ENCODE data around the gene GMPR2.

The GMPR2 gene

DNA sequence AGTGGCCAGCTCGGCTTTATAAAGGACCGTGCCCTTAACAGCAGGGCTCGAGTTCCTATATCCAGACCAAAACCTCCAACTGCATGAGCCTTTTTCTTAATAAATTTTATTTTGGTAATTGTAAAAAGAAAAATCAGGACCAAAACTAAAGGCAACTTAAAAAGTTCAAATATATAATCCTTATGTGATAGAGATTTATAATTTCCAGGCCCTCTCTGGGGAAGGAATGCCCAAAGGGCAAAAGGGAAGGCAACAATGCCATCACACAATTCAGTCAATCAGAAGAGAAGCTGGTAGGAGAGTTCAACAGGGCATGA lies 43.7 kb upstream of the GMPR2 start:
- no peak for TF ChIP-seq EZH2phosphoT487 (IDR thresholded peaks at IDR 0.05; ENCODE audit: low read depth)
- TF ChIP-seq, protein P1, sequence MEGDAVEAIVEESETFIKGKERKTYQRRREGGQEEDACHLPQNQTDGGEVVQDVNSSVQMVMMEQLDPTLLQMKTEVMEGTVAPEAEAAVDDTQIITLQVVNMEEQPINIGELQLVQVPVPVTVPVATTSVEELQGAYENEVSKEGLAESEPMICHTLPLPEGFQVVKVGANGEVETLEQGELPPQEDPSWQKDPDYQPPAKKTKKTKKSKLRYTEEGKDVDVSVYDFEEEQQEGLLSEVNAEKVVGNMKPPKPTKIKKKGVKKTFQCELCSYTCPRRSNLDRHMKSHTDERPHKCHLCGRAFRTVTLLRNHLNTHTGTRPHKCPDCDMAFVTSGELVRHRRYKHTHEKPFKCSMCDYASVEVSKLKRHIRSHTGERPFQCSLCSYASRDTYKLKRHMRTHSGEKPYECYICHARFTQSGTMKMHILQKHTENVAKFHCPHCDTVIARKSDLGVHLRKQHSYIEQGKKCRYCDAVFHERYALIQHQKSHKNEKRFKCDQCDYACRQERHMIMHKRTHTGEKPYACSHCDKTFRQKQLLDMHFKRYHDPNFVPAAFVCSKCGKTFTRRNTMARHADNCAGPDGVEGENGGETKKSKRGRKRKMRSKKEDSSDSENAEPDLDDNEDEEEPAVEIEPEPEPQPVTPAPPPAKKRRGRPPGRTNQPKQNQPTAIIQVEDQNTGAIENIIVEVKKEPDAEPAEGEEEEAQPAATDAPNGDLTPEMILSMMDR (IDR thresholded peaks at IDR 0.05; ENCODE audit: low read depth, low read length) = no peak
- Histone ChIP-seq H3K9me3 (ENCODE audit: insufficient read depth, low read length) (no peaks in the 10 kb centered on the region), H3K27me3 (ENCODE audit: low read depth, low read length) (no peaks in the 10 kb centered on the region), H4K20me1 (ENCODE audit: insufficient read depth, low read length) (no peaks in the 10 kb centered on the region), H3K4me1 (ENCODE audit: low read length) (peaks cover 15% of the 10 kb centered on the region), H3K4me3 (ENCODE audit: low read length) (peak overlapping the region; percentile 99), H3K4me2 (ENCODE audit: low read length) (peak overlapping the region; percentile 99), H3K79me2 (ENCODE audit: low read length) (peaks cover 41% of the 10 kb centered on the region), H2AFZ (ENCODE audit: low read depth, low read length) (no peak overlapping the region), H3K36me3 (replicated peaks; ENCODE audit: low read depth, low read length) (peaks cover 54% of the 10 kb centered on the region), H3K9ac (ENCODE audit: low read length) (peak overlapping the region; percentile 53), H3K27ac (ENCODE audit: low read length) (no peak overlapping the region)

DNA sequence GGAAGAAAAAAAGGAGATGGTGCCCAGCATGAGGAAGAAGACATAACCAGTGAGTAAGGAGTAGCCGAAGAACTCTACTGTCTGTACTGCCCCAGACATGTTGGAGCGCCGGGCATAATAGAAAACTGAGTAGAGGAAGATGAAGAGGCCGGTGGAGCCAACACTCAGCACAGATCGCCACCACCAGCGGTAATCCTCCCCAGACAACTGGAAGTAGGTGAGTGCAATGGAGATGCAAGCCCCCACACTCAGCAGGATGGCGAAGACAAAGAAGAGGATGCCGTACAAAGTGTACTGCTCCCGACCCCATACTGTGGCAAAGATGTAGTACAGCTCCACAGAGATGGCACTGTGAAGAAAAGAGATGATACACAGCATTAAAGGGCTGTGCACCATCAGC lies 43.3 kb upstream of the GMPR2 start:
- Histone ChIP-seq H3K27ac (ENCODE audit: low read length) (no peak overlapping the region), H3K36me3 (replicated peaks; ENCODE audit: low read depth, low read length) (peaks cover 54% of the 10 kb centered on the region), H3K9me3 (ENCODE audit: insufficient read depth, low read length) (no peaks in the 10 kb centered on the region), H3K9ac (ENCODE audit: low read length) (peak overlapping the region; percentile 53; the same call in 1 of the 2 replicates), H3K79me2 (ENCODE audit: low read length) (peaks cover 45% of the 10 kb centered on the region), H3K4me3 (ENCODE audit: low read length) (peak overlapping the region; percentile 99), H4K20me1 (ENCODE audit: insufficient read depth, low read length) (no peaks in the 10 kb centered on the region), H3K4me2 (ENCODE audit: low read length) (peak overlapping the region; percentile 99), H3K4me1 (ENCODE audit: low read length) (peaks cover 20% of the 10 kb centered on the region), H2AFZ (ENCODE audit: low read depth, low read length) (no peak overlapping the region), H3K27me3 (ENCODE audit: low read depth, low read length) (no peaks in the 10 kb centered on the region)
- TF ChIP-seq, protein P1 (IDR thresholded peaks at IDR 0.05; ENCODE audit: low read depth, low read length) = no peak
- TF ChIP-seq EZH2phosphoT487 (IDR thresholded peaks at IDR 0.05; ENCODE audit: low read depth) = no peak

DNA sequence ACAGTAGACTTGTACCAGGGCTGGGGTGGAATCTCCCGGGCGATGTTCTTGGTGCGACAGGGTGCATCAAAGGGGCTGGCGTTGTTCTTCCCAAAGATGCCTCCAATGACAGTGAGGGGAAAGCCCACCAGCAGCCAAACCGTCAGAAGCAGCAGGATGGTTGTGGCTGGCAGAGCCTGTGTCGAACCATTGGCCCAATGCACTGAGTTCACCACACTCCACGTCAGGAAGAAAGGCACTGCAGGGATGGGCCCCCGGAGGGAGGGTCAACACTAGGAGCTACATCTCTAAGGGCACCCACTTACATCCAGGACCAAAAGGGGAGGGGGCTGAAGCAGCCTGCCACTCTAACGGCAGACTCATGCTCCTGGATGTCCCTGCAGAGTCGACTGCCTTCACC lies 42.3 kb upstream of the GMPR2 start:
- H3K4me3 ChIP-seq (ENCODE audit: low read length) = no peak overlapping the region
- H3K4me1 ChIP-seq (ENCODE audit: low read length) = peaks cover 26% of the 10 kb centered on the region
- no peaks in the 10 kb centered on the region for H4K20me1 ChIP-seq (ENCODE audit: insufficient read depth, low read length)
- H3K79me2 ChIP-seq (ENCODE audit: low read length) = peaks cover 55% of the 10 kb centered on the region
- no peaks in the 10 kb centered on the region for H3K27me3 ChIP-seq (ENCODE audit: low read depth, low read length)
- H3K27ac ChIP-seq (ENCODE audit: low read length) = no peak overlapping the region
- H3K9me3 ChIP-seq (ENCODE audit: insufficient read depth, low read length) = no peaks in the 10 kb centered on the region
- TF ChIP-seq EZH2phosphoT487 (IDR thresholded peaks at IDR 0.05; ENCODE audit: low read depth) = no peak
- TF ChIP-seq, protein P1 (IDR thresholded peaks at IDR 0.05; ENCODE audit: low read depth, low read length) = no peak
- H2AFZ ChIP-seq (ENCODE audit: low read depth, low read length) = no peak overlapping the region
- no peak overlapping the region for H3K4me2 ChIP-seq (ENCODE audit: low read length)
- H3K36me3 ChIP-seq (replicated peaks; ENCODE audit: low read depth, low read length) = peaks cover 46% of the 10 kb centered on the region
- no peak overlapping the region for H3K9ac ChIP-seq (ENCODE audit: low read length)

DNA sequence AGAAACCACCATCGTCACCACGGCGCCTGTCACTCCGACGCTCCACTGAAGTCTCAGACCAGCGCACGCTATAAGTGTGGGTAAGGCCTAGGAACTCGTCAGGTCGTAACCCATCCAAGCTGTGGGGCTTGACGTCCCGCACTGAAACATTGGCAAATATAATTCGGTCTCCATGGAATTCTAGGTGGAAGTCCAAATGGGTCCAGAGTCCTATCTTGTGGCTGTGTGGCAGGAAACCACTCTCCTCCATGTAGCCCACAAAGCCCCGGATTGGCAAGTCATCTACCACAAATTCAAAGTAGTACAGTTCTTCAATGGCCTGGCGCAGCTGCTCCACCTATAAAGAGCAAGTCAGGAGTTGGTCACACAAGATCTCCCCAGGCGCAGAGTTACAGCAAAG lies 39.8 kb upstream of the GMPR2 start:
- Histone ChIP-seq H4K20me1 (ENCODE audit: insufficient read depth, low read length) (no peaks in the 10 kb centered on the region), H3K27ac (ENCODE audit: low read length) (no peak overlapping the region), H2AFZ (ENCODE audit: low read depth, low read length) (no peak overlapping the region), H3K27me3 (ENCODE audit: low read depth, low read length) (no peaks in the 10 kb centered on the region), H3K9me3 (ENCODE audit: insufficient read depth, low read length) (no peaks in the 10 kb centered on the region), H3K4me3 (ENCODE audit: low read length) (no peak overlapping the region), H3K4me1 (ENCODE audit: low read length) (peaks cover 23% of the 10 kb centered on the region), H3K36me3 (replicated peaks; ENCODE audit: low read depth, low read length) (peaks cover 27% of the 10 kb centered on the region), H3K79me2 (ENCODE audit: low read length) (peaks cover 56% of the 10 kb centered on the region), H3K9ac (ENCODE audit: low read length) (no peak overlapping the region), H3K4me2 (ENCODE audit: low read length) (no peak overlapping the region)
- TF ChIP-seq, protein P1 (IDR thresholded peaks at IDR 0.05; ENCODE audit: low read depth, low read length) = no peak
- no peak for TF ChIP-seq EZH2phosphoT487 (IDR thresholded peaks at IDR 0.05; ENCODE audit: low read depth)

Measured in OCI-LY3 (cell line).